ENCODE measurements around the gene SARM1.
"Not testable (repeated sequence)": the region's sequence is repeated elsewhere in the genome, so short reads cannot be mapped to it uniquely, and the experiment has no call there.

Gene SARM1

DNA sequence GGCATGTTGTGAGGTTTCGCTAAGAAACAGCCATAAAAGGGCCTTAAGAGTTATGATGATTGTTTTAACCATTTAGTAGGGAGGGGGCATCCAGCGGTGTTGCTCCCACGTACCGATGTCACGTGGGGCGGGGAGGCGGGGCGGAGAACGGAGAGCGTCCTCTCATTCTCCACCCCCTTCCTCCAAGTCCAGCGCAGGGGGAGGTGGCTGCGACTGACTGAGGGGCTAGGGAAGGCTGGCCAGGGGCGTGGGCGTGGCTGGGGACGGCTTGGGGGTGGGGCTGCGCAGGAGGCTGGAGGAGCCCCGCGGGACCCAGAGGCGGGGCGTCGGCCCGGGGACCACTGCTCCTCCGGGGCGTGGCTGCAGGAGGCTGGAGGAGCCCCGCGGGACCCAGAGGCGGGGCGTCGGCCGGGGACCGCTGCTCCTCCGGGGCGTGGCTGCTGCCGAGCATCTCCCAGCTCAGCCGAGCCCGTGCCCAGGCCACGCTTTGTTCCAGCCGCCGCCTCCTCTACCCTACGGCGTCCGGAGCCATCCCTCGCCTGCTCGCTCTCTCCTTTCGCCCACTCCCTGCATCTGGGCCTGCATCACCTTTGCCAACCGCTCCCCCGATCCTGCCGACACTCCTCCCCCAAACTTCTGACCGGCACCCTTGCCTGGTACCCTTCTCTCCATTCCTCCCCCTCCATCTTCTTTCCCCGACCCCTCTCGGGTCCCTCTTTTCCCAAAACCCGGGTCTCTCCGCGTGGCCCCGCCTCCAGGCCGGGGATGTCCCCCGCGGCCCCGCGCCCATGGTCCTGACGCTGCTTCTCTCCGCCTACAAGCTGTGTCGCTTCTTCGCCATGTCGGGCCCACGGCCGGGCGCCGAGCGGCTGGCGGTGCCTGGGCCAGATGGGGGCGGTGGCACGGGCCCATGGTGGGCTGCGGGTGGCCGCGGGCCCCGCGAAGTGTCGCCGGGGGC is at the start of gene SARM1:
SARM1 (plus strand) TSS at position 450 of the 958 bp plus-strand sequence; CDS start at position 789, 339 bp downstream.
- DNase-seq, result peak; percentile 90

DNA sequence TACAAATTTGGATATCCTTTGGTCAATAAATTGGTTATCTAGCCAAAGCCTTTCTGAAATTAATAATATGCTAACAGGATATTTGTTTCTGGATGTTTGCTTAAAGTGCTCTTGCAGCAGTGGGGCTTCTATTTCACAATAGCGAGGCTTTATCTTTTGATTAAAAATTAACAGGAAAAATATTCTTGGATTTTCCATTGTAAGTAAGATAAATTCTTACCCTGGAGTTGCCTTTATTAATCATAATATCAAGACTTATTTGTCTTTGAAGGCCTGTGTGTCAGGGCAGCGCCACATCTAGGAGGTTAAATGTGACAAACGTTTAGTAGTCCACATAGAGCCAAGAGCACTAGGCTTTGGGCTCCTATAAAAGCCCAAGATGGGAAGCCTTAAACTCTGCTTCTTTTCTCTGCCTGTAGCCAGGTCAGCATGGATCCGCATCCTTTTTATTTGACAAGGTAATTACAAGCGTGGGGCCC is 47.2 kb upstream of the SARM1 start:
- no peak for DNase-seq

DNA sequence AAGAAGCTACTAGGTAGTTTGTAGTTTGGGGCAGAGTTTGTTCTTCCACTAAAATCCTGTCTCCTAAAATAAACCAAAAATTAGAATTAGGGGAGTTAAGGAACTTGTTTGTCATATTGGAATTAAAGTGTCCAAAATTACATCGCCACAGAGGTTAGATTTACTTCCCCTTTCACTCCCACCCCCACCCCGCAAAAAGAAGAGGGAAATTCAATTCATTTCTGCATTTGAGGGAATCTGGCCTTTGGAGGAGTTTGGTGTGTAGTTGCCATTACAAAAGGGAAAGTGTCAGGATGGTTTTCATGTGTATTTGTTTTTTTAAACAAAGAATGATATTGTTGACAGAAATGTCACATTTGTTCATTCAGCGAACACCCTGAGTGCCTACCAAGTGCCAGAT is 46.7 kb upstream of the SARM1 start:
- no peak for DNase-seq

DNA sequence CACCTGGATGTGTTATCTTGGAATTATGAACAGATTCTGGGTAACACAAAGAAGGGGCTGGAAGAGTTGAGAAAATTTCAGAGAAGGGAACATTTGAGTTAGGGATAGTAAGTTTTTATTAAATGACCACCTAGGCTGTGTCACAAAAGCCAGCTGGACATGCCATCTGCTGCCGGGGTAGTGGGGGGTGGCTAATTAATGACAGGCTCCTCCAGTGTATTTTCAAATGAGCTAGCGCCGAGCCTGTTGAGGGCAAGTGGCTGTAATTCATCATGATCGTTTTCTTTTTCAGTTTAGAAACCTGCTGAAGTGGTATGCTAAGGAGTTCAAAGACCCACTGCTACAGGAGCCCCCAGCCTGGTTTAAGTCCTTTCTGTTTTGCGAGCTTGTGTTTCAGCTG is 46.3 kb upstream of the SARM1 start:
- DNase-seq, result no peak

DNA sequence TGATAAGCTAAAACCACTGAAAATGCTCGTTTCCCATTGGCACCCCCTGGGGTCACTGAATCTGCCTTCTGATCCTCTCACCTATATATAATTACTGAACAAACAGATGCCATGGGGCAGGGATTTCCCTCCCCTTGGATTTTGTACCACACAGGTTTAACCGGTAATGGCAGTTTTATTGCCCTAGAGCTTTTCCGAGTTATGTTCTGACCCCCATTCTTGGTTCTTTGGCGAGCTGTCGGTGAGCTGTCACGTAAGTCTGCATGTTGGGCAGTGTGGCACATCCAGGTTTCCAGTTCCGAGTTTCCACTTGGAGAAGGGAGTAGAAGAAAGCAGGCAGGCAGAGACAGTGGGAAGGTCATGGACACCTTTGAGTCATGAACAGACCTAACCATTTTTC is 45.4 kb upstream of the SARM1 start:
- DNase-seq, result no peak

DNA sequence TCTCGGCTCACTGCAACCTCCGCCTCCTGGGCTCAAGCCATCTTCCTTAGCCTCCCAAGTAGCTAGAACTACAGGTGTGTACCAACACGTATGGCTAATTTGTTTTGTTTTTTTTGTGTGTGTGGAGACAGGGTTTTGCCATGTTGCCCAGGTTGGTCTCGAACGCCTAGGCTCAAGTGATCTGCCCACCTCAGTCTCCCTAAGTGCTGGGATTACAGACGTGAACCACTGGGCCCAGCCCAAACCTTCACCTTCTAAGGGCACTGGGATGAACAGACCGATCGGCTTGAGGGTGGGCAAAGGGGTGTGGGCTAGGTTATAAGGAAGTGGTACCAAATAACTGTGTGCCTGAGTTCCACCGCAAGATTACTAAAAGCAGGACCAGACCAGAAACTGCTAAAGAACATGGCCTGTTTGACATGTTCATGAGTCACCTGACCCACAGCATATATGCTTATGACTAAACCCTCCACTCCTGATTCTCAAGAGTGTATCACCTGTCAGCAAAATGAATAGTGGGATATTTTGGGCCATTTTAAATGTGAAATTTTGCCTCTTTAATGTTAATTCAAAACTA is 44.4 kb upstream of the SARM1 start:
- no peak for DNase-seq

DNA sequence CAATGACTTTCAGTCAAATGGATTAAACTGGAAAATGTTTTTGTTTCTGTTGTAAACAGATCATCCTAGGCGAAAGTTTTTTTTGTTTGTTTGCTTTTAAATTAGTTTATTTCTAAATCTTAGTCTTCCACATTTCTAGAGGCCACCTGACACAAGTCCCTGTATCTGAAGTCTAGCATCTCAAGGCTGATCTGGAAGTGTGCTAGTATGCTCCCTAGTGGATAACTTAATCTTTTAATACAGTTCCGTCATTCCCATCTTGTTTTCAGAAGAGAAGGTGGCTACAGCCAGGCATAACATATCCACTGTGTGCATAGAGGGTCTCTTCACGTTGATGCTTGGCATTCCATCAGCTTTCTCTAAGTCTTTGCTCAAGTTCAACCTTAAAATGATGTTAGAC is 43.8 kb upstream of the SARM1 start:
- no peak for DNase-seq

DNA sequence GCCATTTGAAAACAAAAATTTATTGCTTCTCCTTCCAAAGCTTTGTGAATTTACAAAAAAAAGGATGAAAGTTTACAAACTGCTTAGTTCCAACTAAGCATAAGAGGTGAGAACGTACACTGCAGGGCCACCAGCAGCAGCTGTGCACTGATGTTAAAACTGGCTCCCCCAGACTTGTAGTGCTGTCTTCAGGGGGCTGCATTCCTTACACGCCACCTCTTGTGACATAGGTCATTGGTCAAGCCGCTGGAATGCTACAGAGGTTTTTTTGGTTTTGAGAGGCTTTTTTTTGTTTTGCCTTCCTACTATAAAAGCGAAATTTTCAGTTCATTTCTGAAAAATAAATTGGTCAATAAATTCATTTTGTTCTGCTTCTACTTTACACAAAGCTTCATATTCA is 43.2 kb upstream of the SARM1 start:
- no peak for DNase-seq

DNA sequence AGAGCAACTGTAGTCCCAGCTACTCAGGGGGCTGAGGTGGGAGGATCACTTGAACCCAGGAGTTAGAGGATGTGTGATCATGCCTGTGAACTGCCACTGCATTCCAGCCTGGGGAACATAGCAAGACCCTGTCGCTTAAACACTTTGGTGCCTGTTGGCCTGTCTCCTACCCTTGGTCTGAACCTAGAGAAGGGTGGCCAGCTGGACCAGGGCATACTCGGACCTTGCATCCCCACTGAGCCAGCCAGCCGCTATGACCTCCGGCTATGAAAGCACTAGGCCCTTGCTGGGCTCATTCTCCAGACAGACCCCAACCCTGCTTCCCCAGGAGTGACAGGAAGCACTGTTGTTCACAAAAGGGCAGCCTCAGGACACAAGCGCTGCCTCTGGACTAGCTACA is 40.8 kb upstream of the SARM1 start:
- no peak for DNase-seq

DNA sequence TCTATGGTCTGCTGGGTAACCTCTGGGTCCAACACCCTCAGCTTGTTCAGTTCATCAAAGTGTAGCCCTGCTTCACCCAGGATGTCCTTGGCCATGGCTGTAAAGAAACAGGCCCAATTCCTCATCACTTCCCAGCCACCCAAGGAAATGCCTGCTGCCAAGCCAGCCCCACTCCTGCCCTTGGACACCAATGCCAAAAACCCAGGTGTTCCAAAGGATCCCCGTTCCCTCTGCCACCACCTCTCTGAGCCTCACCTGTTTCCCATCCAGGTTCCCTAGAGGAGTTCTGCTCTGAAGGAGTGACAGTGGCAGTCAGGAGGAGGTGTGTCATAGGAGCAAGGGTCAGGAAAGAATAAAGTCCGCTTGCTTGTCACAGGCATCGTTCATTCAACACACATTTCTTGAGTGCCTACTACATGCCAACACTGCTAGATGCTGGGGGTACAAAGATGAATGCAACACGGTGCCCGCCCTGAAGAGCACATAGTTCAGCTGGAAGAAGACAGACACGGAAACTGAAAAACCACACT is 39.5 kb upstream of the SARM1 start:
- DNase-seq, result no peak

DNA sequence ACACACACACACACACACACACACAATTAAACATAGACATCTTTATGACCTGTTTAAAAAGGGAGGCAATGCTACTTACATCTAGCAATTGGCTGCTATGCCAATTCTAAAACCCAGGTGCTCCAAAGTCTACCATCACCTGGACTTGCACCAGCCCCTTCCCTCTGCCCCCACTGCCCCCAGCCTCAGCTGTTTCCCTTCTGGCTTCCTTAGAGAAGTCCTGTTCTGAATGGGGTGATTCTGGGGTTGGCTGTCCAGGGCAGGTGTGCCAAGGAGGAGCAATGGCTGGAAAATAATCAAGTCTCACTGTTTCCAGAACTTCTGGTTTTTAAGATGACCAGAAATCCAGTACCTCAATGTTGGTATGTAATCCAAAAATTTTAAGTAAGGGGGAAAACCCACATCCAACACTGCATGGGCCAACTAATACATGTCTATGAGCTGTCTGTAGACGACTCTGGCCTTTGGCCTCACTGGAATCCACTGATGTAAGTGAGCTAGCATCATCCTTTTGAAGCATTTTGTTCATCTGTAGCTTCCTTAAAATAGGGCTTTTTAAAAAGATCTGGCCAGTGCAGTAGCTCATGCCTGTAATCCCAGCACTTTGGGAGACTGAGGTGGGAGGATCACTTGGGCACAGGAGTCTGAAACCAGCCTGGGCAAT is 38.3 kb upstream of the SARM1 start:
- DNase-seq, result no peak

DNA sequence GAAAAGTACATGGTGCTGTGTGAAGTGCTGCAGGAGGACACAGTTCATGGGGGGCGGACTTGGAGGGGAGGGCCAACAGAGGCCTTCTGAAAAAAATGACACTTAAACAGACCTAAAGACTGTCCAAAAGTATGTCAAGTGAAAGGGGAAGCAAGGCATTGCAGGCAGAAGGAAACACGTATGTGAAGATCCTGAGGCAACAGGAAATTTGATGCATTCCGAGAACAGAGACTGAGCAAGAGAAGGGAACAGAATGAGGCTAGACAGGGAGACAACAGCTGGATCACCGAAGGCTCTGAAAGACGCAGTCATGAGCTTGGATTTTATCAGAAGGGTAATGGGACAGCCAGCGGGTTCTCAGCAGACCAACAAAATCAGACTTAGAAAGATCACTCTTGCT is 37.3 kb upstream of the SARM1 start:
- DNase-seq, result no peak

DNA sequence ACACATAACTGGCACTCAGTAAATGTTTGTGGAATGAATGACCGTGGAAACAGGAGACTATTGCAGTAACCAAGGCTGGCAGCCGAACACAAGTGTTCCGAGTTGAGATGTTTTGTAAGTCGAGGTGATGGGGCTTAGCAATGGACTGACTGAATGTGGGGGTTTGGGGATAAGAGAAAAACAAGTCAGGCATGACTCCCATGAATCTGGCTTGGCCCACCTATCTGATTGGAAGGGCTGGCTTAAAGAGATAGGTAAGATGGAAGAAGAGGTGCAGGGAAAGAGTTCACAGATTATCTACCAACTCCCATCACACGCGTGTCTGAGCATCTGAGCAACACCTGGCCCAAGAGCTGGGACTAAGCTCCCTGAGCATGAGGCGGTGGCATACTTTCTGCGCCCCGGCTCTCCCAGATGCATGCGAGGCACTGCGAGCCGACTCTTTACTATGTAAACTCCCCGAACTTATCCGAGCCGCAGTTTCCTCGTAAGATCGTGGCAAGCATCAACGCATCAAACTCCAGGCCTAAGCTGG is 36.8 kb upstream of the SARM1 start:
- DNase-seq, result no peak

DNA sequence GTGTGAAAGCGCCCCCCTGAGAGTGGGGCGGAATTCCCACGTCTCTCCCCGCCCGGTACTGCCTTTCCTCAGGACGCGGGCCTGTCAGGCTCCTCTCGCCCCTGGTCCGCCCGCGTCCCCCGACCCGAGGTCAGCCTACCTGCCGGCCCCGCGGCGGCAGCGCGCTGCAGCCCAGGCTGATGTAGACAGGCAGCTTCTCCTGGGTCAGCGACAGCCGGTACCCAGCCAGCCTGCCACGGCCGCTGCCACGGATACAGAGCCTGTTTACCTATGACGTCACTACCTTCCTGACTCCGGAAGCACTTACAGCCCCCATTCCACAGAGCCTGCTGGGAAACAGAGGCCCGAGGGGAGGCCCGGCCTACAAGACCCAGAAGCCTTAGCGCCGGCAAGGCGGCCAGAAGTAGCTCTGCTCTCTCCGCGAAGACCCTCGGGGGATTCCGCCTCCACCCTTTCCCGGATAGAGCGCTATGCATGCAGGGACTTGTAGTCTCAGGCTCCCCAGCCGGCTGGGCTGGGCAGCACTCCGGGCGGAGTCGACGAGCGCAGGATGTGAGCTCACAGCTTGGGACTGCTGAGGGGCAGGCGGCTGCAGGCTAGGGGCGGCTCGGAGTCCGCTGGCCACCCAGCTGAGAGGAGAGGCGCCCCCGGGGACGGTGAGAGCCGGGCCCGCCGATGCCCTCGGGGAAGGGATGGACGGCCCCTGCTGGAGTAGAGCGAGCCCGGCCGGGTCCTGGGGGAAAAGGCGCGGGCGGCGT is 36.1 kb upstream of the SARM1 start, which contains the start of the genes IFT20 and TNFAIP1:
IFT20 (minus strand) TSS at position 272 of the 758 bp plus-strand sequence. CDS start 3,487 bp downstream, outside the sequence.
TNFAIP1 (plus strand) TSS at position 561 of the 758 bp plus-strand sequence. CDS start 3,761 bp downstream, outside the sequence.
- DNase-seq, result peak; percentile 100

DNA sequence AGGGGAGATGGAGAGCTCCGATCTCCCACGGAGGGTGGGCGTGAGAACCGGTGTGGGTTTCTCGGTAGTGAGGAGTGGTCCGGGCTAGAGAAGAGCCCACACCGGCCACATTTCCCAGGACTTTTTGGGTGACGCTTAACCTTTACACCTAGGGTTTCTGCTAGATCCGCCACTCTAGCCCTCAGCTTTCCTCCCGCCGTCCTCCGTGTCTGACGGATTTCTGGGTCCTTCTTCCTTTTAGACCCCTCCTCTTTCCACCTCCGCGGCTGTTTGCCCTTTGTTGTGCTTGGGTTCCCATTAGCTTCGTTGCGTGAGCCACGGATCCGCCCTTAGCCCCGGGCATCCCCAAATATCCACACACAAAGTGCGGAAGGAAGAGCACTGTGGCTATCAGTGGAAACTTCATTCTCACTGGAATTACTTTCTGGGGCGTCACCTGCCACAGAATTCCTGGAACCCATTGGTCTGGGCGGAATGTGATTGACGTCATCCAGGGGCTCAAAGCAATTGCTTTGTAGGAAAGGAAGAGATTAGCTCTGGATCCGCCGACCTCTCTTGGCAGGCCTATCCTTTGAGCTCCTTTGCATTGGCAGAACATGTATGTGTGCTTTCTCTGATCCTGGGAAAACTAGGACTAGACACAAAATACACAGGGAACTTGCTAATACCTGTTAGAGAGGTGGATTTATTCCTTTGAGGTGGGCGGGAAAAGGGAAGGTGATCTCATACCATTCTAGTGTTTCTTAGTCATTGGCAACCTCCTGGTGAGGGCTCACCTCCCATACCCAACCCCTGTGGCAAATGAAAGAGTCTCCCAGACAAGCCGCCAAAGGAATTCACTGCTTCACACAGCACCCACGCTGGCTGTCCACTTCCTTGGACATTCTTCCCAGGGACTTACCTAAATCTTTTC is 35.3 kb upstream of the SARM1 start:
- DNase-seq, result no peak

DNA sequence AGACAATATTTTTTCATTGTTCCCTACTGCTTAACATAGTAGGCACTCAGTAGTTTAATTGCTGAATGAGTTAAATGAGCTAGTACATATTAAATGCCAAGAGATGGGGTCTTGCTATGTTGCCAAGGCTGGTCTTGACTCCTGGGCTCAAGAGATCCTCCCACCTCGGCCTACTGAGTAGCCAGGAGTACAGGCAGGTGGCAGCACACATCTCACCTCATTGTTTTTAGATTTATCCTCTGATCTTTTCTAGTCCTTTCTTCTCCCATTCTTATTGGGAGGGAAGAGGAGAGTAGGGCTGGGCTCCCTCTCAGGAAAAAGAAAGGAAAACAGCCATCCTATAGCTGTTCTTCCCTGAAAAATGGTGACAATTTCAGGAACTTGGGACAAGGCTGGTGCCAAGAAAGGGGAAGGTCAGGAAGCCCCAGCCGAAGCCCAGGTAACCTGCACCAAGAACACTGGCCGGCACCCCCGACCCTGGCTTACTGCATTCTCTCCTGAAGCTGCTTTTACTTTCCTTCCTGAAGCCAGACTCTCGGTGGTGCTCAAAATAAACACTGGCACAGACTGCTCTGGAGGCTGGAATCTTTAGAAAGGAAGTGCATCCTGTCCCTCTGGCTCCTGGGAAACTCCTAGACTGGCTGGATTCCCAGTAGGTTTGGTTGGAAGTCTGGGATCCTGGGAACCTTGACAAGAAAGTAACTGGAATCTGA is 33.3 kb upstream of the SARM1 start:
- DNase-seq, result no peak

DNA sequence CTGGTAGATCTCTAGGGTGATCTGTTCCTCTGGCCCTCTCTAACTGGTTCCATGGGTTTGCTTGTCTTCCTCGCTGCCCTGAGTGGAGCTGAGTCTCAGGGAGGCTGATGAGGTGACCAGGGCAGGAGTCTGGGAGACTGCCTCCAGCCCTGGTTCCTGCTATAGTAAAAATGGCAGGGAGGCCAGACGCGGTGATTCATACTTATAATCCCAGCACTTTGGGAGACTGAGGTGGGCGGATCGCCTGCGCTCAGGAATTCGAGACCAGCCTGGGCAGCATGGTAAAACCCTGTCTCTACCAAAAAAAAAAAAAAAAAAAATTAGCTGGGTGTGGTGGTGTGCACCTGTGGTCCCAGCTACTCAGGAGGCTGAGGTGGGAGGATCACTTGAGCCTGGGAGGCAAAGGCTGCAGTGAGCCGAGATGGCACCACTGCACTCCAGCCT is 32.7 kb upstream of the SARM1 start:
- not testable (repeated sequence) for DNase-seq

DNA sequence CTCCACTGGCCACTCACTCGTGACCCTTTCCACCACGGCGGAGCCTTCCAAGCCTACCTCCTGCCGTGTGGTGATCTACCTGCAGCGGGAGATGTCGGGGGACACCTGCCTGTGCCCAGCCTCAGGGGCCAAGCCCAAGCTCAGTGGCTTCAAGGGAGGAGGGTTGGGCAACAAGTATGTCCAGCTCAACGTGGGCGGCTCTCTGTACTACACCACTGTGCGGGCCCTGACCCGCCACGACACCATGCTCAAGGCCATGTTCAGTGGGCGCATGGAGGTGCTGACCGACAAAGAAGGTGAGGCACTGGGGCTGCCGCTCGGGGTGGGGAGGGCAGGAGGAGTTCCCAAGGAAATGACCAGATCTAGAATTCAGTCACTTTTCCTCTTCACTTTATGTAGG is 32.1 kb upstream of the SARM1 start:
- no peak for DNase-seq

DNA sequence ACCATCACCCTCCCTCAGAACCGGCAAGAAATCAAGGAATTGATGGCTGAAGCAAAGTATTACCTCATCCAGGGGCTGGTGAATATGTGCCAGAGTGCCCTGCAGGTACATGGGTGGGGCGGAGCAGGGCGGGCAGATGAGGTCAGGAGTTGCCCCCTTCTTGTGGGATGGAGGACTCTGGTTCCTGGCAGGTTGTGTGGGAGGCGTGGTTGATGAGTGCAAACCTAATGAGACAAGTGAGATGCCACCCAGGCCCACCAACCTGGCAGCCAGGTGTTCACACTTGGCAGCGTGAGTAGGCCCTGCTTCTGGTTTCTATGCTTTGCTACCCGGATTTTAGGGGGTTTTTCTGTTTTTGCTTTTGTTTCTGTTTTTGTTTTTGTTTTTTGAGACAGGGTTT is 31.1 kb upstream of the SARM1 start:
- DNase-seq, result no peak

DNA sequence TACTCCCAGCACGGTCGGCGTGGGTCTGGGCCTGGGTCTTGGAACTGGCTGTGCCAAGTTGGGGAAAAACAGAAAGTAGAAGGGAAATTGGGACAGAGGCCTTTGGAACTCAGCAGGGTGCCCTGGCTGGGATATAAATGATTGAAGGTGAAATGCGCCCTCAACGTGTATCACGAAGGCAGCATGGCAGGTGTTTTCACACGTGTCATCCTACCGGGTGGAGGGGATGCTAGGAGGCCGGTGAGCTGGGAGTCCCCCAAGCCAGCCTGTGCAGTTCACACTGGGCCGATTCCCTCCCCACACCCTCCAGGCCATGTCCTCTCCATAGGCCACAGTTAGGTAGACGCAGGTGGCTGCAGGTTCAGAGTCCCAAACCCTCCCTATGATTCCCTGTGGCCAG is 30.0 kb upstream of the SARM1 start:
- no peak for DNase-seq
